Measurements from ENCODE around the gene CUEDC1.

The CUEDC1 gene

GRCh38 chr17:57887161-57887560 lies 68.1 kb downstream of the CUEDC1 start:
- Histone ChIP-seq H3K36me3 (ENCODE audit: insufficient read depth, low read length) (no peaks in the 10 kb centered on the region), H3K9ac (ENCODE audit: low read depth, low read length) (no peak overlapping the region), H3K9me3 (ENCODE audit: control insufficient read depth, insufficient read depth, low read length) (no peaks in the 10 kb centered on the region), H3K4me1 (ENCODE audit: insufficient read depth, low read length) (peaks cover 6% of the 10 kb centered on the region; the same call in 1 of the 2 replicates)

DNA sequence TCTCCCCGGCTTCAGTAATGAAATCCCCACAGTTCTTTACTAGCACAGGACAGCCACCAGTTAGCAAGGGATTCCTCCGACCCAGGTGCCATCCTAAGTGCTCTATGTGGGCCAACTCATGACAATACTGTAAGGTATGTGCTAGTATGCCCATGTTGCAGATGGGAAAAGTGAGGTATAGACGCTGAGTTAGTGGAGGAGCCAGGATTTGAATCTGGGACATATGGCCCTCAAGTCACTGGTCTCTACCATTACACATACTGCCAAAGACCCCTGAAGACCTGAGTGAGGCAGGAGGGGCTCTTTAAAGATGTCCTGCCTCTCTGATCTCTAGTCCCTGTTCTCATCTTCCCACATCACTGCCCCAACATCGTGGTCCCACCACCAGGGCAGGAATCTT lies 69.2 kb downstream of the CUEDC1 start:
- Histone ChIP-seq H3K9me3 (ENCODE audit: control insufficient read depth, insufficient read depth, low read length) (no peaks in the 10 kb centered on the region), H3K9ac (ENCODE audit: low read depth, low read length) (no peak overlapping the region), H3K36me3 (ENCODE audit: insufficient read depth, low read length) (no peaks in the 10 kb centered on the region), H3K4me1 (ENCODE audit: insufficient read depth, low read length) (peaks cover 14% of the 10 kb centered on the region; the same call in 1 of the 2 replicates)

- H3K4me1 ChIP-seq (ENCODE audit: insufficient read depth, low read length): peaks cover 15% of the 10 kb centered on the region; the same call in 1 of the 2 replicates
- H3K9ac ChIP-seq (ENCODE audit: low read depth, low read length): no peak overlapping the region
- H3K36me3 ChIP-seq (ENCODE audit: insufficient read depth, low read length): no peaks in the 10 kb centered on the region
- no peaks in the 10 kb centered on the region for H3K9me3 ChIP-seq (ENCODE audit: control insufficient read depth, insufficient read depth, low read length)
Observed at GRCh38 chr17:57885148-57885915, 69.9 kb downstream of the CUEDC1 start.

DNA sequence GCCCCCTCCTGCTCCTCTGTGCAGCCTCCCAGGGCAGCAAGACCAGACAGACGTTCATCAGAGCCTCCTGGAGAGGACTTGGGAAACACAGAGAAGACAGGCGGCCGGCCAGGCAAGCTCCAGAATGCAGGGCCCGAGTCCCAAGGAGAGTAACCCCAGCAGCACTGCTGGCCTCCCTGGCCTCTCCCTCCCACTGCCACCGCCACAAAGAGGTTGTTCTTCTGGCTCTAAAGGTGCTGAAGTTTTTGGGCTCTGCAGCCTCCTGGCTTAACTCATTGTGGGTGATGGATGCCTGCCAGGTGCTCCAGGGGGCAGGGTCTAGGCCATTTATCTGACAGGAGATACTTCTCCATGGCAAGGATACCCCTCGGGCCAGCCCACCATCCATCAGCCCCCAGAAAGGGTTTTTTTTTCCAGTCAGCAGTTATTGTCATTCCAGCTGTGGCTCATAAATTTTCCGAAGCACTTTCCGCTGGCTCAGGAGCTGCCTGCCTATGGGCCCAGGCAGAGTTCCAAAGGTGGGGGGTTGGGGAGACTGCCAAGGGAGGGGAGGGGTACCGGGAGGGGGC lies 73.3 kb downstream of the CUEDC1 start:
- peaks cover 36% of the 10 kb centered on the region for H3K4me1 ChIP-seq (ENCODE audit: insufficient read depth, low read length)
- H3K9ac ChIP-seq (ENCODE audit: low read depth, low read length): no peak overlapping the region; the same call in 1 of the 2 replicates
- no peaks in the 10 kb centered on the region for H3K36me3 ChIP-seq (ENCODE audit: insufficient read depth, low read length)
- no peaks in the 10 kb centered on the region for H3K9me3 ChIP-seq (ENCODE audit: control insufficient read depth, insufficient read depth, low read length)

- H3K4me1 ChIP-seq (ENCODE audit: insufficient read depth, low read length): peaks cover 43% of the 10 kb centered on the region
- H3K9me3 ChIP-seq (ENCODE audit: control insufficient read depth, insufficient read depth, low read length): no peaks in the 10 kb centered on the region
- no peak overlapping the region for H3K9ac ChIP-seq (ENCODE audit: low read depth, low read length)
- no peaks in the 10 kb centered on the region for H3K36me3 ChIP-seq (ENCODE audit: insufficient read depth, low read length)
Observed at GRCh38 chr17:57881143-57881542, 74.1 kb downstream of the CUEDC1 start.

- Histone ChIP-seq H3K36me3 (ENCODE audit: insufficient read depth, low read length) (no peaks in the 10 kb centered on the region), H3K4me1 (ENCODE audit: insufficient read depth, low read length) (peaks cover 54% of the 10 kb centered on the region), H3K9me3 (ENCODE audit: control insufficient read depth, insufficient read depth, low read length) (no peaks in the 10 kb centered on the region), H3K9ac (ENCODE audit: low read depth, low read length) (no peak overlapping the region)
Observed at GRCh38 chr17:57880086-57880456, 75.1 kb downstream of the CUEDC1 start.

DNA sequence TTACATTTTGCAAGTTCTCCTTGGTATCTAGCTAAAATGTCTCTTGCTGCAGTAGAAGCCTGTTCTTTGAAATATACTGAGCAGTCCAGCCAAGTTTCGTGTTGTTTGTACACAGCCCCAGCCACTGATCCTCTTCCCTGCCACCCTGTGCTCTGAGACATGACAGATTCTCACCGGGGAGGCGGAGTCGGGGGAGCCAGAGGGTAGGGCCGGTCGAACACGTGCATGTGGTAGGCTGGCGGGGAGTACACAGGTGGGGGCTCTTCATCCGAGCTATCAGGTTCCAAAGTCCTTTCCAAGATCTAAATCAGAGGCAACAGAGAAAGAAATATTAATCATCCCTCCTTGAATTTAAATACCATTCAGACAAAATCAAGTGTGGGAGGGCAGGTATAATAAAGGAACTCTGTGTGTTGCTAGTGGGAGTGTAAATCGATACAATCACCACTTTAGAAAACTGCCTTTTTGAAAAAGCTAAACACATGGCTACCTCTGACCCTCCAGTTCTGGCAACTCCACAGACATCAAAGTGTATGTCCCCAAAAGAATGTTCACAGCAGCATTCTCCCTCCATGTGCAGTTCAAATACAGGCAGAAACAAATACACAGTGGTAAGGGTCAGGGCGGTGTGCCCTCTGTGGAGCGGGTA lies 75.7 kb downstream of the CUEDC1 start:
- H3K36me3 ChIP-seq (ENCODE audit: insufficient read depth, low read length): no peaks in the 10 kb centered on the region
- no peak overlapping the region for H3K9ac ChIP-seq (ENCODE audit: low read depth, low read length)
- H3K4me1 ChIP-seq (ENCODE audit: insufficient read depth, low read length): peaks cover 57% of the 10 kb centered on the region
- H3K9me3 ChIP-seq (ENCODE audit: control insufficient read depth, insufficient read depth, low read length): no peaks in the 10 kb centered on the region

DNA sequence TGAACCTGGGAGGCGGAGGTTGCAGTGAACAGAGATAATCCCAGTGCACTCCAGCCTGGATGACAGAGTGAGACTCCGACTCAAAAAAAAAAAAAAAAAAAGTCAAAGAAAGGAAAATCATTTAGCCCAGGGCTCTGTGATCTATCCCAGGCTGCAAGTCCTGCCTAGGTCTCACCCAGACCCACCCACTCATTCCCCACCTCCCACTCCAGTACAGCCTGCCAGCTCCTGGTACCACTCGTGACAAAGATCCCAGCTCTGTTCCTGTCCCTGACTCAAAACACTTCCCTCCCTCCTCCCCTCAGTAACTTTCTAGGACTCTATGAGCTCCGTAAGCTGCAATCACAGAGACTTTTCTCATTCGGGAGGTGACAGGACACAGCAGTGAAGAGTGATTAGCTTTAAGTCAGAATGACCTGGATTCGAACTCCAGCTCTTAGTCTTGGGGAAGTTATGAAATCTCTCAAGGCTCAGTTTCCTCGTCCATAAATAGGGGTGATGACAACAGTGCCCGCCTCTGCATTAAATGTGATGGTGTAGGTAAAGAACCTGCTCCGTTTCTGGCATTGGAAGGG lies 77.3 kb downstream of the CUEDC1 start:
- Histone ChIP-seq H3K4me1 (ENCODE audit: insufficient read depth, low read length) (peaks cover 72% of the 10 kb centered on the region), H3K9me3 (ENCODE audit: control insufficient read depth, insufficient read depth, low read length) (no peaks in the 10 kb centered on the region), H3K36me3 (ENCODE audit: insufficient read depth, low read length) (no peaks in the 10 kb centered on the region), H3K9ac (ENCODE audit: low read depth, low read length) (no peak overlapping the region)

DNA sequence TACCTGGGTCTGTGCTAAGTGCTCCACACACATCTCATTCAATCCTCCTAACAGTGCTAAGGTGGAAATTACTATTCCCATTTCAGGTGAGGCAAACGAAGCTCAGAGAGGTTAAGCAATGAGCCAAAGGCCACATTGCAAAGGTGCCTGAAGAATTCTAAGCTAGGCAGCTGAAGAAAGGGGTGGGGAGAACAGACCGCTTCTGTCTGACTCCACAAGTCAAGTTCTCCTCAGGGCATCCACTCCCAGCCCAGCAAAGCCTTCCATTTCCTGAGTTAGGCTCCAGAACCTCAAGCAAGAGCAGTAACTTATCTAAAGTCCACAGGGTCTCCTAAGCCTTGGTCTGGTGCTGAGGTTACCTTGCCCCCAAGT lies 78.4 kb downstream of the CUEDC1 start:
- H3K36me3 ChIP-seq (ENCODE audit: insufficient read depth, low read length): no peaks in the 10 kb centered on the region
- peaks cover 74% of the 10 kb centered on the region for H3K4me1 ChIP-seq (ENCODE audit: insufficient read depth, low read length)
- H3K9me3 ChIP-seq (ENCODE audit: control insufficient read depth, insufficient read depth, low read length): no peaks in the 10 kb centered on the region
- H3K9ac ChIP-seq (ENCODE audit: low read depth, low read length): no peak overlapping the region

GRCh38 chr17:57876023-57876865 lies 79.0 kb downstream of the CUEDC1 start:
- Histone ChIP-seq H3K36me3 (ENCODE audit: insufficient read depth, low read length) (no peaks in the 10 kb centered on the region), H3K9me3 (ENCODE audit: control insufficient read depth, insufficient read depth, low read length) (no peaks in the 10 kb centered on the region), H3K4me1 (ENCODE audit: insufficient read depth, low read length) (peaks cover 68% of the 10 kb centered on the region), H3K9ac (ENCODE audit: low read depth, low read length) (peak overlapping the region; percentile 14; the same call in 1 of the 2 replicates)

DNA sequence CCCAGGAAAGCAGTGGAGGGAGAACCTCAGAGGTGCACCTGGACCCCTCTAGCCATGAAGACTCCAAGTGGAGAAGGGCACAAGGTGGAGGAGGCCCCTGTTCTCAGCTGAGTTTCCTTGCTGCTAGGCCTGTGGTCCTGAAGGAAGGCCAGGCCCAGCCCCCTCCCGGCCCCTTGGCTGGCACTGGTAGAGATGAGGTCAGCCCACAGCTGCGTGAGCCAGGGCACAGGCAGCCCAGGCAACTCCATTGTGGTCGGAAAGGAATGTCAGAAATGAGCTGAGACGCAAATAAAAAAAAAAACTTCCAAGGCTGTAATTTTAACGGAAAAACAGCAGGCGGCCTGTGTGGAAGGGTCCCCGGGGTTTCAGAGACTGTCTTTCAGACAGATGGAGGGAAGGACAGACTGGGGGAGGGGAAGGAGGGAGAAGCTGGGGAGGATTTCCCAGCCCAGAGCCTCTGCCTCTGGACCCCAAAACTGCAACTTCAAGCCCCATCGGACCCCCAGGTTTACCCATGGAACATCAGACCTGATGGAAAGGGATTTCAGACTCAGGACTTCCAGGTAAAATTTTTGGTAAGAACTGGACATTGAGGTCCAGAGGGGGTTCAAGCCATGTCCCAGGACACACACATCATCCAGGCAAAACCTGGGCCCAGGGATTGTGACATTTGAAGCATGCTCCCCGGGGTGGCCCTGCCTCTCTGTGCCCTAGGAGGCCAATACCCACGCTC lies 79.8 kb downstream of the CUEDC1 start:
- no peaks in the 10 kb centered on the region for H3K9me3 ChIP-seq (ENCODE audit: control insufficient read depth, insufficient read depth, low read length)
- no peaks in the 10 kb centered on the region for H3K36me3 ChIP-seq (ENCODE audit: insufficient read depth, low read length)
- peak overlapping the region; percentile 29 for H3K9ac ChIP-seq (ENCODE audit: low read depth, low read length)
- peaks cover 63% of the 10 kb centered on the region for H3K4me1 ChIP-seq (ENCODE audit: insufficient read depth, low read length)

DNA sequence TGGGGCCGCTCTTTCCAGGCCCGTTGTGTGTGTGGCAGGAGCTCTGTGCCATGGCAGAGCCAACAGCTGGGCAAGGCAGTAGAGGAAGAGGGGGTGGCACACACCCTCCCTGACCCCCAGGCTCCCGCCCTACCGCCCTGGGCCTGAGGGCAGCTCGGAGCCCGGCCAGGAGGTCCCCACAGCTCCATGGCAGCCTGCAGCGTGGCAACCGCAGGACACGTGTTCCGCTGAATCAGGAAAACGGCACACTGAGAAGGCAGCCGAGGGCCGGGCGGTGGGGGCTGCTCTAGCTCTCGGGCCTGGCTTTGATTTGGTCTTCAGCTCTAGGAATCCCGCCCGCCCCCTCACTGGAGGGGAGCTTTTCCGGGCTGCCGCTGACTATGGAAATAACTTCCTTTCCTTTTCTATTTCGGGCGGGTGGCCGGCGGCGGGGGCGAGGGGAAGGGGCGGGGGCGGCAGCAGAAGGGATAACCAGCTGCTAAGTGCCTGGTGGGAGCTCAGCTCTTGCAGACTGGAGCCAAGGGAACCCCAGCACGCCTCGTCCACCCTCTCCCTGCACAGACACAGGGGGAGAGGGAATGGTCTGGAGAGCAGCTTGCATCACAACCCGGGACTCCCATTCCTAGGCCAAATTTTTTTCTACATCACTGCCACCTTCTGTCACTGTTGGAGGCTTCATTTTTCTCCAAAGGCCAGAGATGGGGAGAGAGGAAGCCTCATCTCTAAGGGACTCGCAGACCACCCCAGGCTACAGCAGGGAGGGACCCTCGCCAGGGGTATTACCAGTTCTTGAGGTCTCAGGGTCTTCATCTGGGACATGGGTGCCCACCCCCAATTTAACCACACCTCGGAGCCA lies 80.5 kb downstream of the CUEDC1 start:
- Histone ChIP-seq H3K36me3 (ENCODE audit: insufficient read depth, low read length) (no peaks in the 10 kb centered on the region), H3K9me3 (ENCODE audit: control insufficient read depth, insufficient read depth, low read length) (no peaks in the 10 kb centered on the region), H3K9ac (ENCODE audit: low read depth, low read length) (peak overlapping the region; percentile 29), H3K4me1 (ENCODE audit: insufficient read depth, low read length) (peaks cover 64% of the 10 kb centered on the region)

GRCh38 chr17:57874058-57874419 lies 81.2 kb downstream of the CUEDC1 start:
- H3K9me3 ChIP-seq (ENCODE audit: control insufficient read depth, insufficient read depth, low read length): no peaks in the 10 kb centered on the region
- H3K4me1 ChIP-seq (ENCODE audit: insufficient read depth, low read length): peaks cover 64% of the 10 kb centered on the region
- H3K36me3 ChIP-seq (ENCODE audit: insufficient read depth, low read length): no peaks in the 10 kb centered on the region
- peak overlapping the region; percentile 26; the same call in 1 of the 2 replicates for H3K9ac ChIP-seq (ENCODE audit: low read depth, low read length)

All from ES-I3 (cell line).